NCI-H1092 treated with DMSO at 0.1 percent for 48 hours (cell line): ENCODE results near the gene SERPINE3.

Experiments
- DNase-seq: peaks from one replicate; lab custom pipeline; 2025; lab: John Stamatoyannopoulos, UW

SERPINE3 gene

GRCh38 chr13:51339354-51339753 is at the start of gene SERPINE3:
TSS of gene SERPINE3 (plus strand) at chr13:51339691. CDS start at chr13:51341092, 1,401 bp downstream.
- DNase-seq, result no peak

DNA sequence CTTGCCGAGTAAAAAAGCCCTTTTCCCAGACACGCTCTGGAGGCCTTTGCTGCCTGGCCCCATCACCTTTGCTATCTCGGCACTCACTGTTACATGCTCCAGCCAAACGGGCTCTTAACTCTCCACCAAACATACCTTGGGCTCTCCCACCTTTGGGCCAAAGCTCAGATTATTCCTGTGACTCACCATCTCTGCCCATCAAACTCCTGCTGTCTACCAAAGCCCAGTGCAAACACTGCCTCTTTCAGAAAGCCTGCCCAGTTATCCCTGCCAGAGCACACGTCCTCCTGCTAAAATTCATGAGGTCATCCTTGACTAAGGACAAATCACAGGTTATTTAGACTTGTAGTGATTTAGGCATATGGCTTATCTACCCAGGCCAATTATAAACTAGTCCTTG is 48.1 kb upstream of the SERPINE3 start:
- no peak for DNase-seq

DNA sequence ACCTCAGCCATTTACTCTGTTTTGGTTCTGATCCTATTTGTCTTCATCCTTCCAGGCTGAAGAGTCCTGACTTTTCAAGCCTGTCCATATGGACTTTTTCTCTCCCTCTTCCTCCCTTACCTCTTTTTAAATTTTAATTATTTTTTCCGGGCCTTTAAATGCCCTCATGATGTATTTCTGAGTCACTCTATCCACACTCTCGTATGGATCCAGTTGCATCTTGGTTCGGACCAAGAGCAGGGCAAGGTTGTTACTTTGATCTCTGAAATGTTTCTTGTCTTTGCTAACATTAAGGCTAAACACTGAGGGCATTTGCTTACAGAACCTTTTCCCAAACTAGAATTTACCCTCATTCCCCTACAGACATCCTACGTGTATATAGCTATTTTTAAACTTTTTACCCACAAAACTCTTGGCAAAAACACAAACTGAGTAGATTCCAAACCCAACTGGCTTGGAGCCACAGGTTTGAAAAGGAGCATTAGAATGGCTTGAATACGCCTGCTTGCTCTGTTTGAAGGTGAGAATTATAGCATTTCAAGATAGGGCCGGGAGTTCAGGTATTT is 47.4 kb upstream of the SERPINE3 start:
- no peak for DNase-seq

DNA sequence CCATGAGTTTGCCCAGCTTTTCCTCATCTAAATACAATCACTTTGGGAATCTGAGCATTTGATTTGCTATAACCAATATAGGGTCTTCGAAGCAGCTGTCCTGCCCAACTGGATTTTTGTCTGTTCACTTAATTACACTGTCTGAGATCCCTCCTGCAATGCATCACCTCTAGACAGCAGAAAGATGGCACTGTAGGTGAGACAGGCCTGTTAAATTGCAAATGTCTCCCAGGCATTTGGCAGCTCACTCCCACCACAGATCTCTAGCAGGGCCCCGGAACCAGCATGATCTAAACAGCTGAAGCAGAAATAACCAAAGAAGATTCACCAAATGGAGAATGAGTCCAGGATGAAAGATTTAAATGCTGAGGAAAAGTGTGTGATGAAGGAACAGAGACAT is 41.9 kb upstream of the SERPINE3 start:
- no peak for DNase-seq

- no peak for DNase-seq
Measured at GRCh38 chr13:51298812-51299211, 40.7 kb upstream of the SERPINE3 start.

DNA sequence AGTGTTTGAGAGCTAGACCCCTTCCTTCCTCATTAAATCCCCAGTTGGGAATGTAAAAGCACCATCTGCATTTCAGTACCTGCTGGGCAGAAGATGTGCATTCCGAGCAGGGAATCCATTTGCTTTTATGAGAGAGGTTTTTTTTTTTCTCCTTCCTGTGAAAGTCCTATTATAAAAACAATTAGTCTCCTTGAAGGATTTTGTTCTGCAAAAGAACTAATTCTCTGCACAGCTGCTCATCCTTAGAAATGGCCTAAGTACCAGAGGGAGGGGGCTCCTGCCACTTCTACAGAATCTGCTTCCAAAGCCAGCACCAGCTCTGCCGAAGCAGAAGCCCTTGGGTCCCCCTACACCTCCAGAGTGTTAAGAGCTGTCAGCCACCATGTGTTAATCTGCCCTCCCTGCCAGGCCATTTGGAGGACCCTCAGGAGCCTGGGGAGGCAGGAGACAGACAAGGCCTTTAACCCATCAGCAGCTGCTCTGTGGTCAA is 36.4 kb upstream of the SERPINE3 start:
- DNase-seq, result no peak

DNA sequence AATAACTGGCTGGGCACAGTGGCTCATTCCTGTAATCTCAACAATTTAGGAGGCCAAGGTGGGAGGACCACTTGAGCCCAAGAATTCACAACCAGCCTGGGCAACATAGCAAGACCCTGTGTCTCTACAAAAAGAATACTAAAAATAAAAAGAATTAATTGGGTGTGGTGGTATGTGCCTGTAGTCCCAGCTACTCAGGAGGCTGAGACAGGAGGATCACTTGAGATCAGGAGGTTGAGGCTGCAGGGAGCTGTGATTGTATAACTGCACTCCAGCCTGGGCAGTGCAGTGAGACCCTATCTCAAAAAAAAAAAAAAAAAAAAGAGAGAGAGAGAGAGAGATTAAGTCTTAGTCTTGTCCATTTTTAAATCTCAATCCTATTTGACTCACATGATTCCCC is 35.6 kb upstream of the SERPINE3 start:
- no peak for DNase-seq

DNA sequence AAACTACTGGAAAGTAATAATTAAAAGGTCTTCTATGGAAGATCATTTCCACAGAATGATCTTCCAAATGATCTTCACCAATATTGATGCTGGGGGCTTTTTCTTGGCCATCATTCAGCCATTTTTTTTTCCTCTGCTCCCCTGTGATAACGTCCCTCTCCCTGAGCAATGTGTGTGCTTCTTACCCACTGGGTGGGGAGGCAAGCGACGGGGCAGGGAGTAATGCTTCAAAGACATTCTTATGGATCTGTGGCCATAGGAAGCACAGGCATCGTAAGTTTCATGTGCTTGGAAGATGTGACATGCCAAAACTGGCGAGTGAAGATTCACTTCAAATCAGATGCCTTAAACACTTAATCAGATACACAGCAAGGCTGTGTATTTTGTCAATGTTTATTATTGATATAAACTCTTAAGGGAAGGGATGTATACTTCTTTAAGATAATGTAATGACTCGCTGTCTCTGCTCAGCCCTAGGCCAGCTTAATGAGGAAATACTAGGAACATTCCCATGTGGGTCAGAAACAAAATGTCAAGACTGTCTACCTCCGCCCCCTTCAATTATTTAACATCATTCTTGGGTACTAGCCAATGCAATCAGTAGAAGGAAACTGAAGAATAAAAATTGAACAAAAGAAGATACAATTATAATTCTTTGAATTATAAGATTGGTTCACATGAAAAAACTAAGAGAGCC is 34.1 kb upstream of the SERPINE3 start:
- DNase-seq, result no peak

DNA sequence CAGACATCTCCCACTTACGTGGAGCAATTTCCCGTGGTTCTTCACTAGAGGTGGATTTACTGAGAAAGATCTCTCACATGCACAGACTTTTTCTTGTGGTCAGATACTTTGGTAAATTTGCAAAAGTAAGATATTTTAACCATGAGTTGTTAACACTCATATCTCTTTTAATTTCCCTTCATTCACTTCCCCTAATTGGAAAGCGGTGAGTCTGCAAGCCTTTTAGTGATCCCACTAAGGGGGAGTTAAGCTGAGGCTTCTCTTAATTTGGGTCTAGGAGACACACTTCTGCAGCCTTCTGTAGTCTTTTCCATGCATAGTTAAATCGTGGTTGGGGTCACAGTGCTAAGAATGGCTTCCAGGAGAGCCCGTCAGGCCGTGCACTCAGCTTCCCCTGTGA is 30.7 kb upstream of the SERPINE3 start:
- no peak for DNase-seq

GRCh38 chr13:51311231-51311630 is 28.3 kb upstream of the SERPINE3 start:
- no peak for DNase-seq

DNA sequence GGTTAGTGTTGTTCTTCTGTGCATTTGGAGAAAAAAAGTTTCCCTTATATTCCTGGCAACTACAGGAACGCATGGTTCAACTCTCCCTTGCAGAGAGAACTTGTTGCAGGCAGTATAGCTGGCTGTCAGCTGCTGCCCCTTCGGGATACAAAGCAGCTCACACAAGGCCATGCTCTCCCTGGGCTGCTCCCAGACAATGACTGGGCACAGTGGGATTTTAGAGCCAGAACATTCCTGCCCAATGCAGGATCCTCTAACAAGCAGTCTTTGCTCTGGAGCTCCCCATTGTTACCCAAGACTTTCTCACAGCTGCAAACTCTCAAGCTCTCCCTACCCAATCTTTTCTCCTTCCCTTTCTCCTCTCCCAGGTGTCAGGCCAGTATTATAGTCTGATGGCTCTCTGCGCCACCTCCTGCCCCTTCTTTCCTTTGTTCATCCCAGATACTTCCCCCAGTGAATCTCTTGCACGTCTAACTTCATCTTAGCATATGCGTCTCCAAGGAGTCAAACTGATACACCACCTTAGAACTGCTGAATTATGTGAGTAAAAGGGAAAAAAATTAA is 27.5 kb upstream of the SERPINE3 start:
- no peak for DNase-seq

GRCh38 chr13:51313619-51314018 is 25.9 kb upstream of the SERPINE3 start:
- no peak for DNase-seq

- no peak for DNase-seq
Measured at GRCh38 chr13:51317262-51317661, 22.2 kb upstream of the SERPINE3 start.

DNA sequence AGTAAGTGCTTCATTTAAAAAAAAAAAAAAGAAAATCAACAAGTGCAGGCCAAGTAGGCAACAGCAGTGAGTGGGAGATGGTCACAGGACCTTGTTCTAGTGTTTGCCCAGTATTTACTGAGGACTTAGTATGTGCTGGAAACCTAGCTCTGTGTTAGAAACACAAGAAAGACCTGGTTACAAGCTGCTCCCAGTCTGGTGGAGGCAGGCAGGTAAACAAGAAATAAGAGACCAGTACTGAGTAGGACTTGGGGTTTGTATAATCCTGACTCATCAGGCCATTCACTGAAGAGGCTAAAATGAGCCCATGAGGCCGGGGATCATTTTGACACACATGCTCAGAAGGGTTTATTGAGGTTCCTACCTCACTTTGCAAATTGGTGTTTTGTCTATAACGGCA is 21.5 kb upstream of the SERPINE3 start:
- DNase-seq, result no peak

DNA sequence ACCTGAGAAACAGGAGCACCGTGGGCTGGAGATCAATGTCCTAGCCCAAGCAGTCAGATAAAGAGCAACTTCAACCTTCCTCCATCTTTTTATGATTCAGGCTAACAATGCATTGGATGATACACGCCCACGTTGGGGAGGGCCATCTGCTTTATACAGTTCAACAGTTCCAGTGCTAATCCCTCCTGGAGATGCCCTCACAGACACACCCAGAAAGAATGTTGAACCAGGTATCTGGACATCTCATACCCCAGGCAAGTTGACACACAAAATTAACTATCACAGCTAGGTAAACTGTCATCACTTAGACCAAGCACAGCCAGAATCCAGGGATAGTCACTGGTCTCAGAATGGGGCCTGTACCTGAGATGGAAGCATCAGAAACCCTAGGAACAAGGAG is 20.6 kb upstream of the SERPINE3 start:
- DNase-seq, result no peak

DNA sequence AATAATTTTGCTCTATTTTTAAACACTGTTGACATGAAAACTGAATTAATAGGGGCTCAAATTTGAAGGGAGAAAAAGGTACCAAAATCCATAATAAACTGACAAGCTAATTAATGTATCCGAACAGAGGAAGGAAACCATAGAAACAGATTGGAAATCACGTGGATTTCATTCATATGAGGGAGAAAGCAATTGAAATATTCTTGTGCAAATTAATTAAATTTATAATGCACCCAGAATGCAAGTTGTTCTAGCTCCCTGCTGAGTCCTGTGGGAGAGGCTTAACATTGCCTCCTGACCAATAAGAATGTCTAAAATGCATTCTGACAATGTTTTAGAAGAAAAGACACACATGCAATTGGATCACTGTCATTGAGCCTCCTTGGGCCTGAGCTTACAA is 17.7 kb upstream of the SERPINE3 start:
- DNase-seq, result no peak

DNA sequence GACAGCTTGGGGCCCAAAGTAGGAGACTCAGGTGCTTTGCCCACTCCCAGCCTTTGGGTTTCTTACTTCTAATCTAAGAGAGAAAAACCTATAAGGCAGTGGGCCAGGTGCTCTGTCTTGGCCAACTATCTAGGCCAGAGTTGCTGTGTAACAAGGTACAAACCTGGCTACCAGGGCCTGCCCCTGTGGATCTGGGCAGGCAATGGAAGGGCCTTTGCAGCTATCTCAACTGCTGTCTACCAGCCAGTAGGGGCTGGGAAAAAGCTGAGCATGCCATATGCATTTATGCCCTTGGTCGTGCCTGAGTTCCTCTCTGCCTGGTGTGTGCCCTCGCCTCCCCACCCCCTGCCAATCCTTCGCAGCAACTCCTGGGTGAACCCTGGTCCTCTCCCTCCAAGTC is 16.7 kb upstream of the SERPINE3 start:
- no peak for DNase-seq

- DNase-seq, result peak; percentile 4
Measured at GRCh38 chr13:51323824-51324511, 15.5 kb upstream of the SERPINE3 start.

DNA sequence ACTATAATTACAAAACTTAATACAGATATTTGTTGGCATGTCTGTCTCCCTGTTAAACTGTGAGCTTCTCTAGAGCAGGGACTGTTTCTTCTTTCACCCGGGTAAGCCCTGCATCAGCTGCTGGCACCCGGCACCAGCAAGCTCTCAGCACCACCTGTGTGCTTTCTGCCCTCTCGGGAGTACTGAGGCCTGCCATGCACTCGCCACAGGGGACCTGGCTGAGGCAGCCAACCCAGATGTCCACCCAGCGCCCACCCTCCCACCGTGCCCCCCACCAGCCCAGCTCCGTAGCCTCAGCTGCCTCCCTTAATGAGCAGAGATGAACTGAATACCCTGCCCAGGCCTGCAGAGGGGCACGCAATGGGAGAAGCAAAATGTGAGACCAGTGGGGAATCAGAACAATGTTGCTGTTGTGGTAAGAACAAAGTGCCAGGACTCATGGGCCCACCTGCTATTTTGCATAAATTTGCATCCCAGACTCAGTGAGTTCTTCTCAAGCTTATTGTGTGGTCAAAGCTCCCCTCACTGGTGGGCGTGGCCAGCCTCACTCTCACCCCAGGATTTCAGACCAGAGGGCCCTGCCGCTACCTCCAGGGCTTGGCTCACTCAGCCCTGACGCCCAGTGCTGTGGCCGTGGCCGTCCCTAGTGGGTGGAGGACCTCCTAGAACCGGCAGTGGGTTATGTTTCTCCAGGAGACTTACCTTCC is 14.6 kb upstream of the SERPINE3 start:
- DNase-seq, result peak; percentile 53

DNA sequence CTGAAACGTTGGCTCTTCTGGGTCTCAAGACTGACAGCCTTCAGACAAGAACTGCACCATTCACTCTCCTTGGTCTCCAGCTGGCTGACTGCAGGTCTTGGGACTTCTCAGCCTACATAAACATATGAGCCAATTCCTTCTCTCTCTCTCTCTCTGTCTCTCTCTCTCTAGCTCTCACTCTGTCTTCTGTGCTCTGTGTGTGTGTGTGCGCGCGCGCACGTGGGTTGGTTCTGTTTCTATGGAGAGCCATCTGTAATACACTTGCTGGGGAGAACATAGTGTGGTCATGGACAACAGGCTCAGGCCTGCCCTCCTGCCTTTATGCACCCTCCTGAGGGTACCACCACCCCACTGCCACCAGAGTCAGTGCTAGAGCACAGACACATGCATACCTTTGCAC is 13.7 kb upstream of the SERPINE3 start:
- no peak for DNase-seq

DNA sequence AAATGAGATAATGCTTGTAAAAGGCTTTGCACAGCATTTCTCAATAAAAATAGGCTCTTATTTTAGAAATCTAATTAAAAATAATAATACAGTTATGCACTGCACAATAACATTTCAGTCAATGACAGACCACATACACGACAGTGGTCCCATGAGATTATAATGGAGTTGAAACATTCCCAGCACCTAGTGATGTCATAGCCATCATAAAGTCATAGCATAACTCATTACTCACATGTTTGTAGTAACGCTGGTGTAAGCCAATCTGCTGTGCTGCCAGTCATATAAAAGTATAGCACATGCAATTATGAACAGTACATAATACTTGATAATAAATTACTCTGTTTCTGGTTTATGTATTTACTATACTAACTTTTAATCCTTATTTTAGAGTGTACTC is 12.7 kb upstream of the SERPINE3 start:
- DNase-seq, result no peak

DNA sequence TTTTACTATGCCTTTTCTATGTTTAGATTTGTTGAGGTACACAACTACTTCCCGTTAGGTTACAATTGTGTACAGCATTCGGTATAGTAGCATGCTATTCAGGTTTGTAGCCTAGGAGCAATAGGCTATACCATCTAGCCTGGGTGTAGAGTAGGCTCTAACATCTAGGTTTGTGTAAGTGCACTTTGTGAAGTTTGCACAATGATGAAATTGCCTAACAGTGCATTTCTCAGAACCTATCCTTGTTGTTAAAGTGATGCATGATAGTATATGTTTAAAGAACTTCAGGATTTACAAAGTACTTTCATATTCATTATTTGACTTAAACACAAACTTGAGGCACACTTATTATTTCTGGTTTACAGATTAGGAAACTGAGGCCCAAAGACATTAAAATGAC is 11.5 kb upstream of the SERPINE3 start:
- no peak for DNase-seq
